HepG2 (cell line): Measurements from ENCODE around the gene GPR137.

ENCODE experiments used
- DPF2 ChIP-seq: sonication (generic); formaldehyde crosslinking; IDR thresholded peaks from 2 replicates; pipeline ENCODE4 v1.4.0; 2020; ENCODE audit warnings: mild to moderate bottlenecking, low read depth, missing genetic modification reagents, borderline replicate concordance
- EZH2 ChIP-seq: conservative IDR thresholded peaks from 2 replicates; pipeline ENCODE4 v1.6.1; 2012; ENCODE audit warnings: mild to moderate bottlenecking, low read depth, low read length, moderate library complexity
- MAFK ChIP-seq, 2 experiments: IDR thresholded peaks in 1 of 2; conservative IDR thresholded peaks in 1 of 2; 2 replicates each; pipeline ENCODE4 v1.6.1; 2011; ENCODE audit warnings: improper control_type of control experiment in 2 of 2, low read length in 2 of 2
- POLR2A ChIP-seq, 2 experiments: IDR thresholded peaks; 2 replicates each; pipeline ENCODE4 v1.6.1; 2011; ENCODE audit warnings: low read depth in 2 of 2, low read length in 2 of 2, mild to moderate bottlenecking in 1 of 2, moderate library complexity in 1 of 2; ENCODE audit not compliant: insufficient read depth in 1 of 2
- TF ChIP-seq, protein P1 (sequence below): sonication (generic); formaldehyde crosslinking; IDR thresholded peaks from 2 replicates; pipeline ENCODE4 v1.4.0; 2020; ENCODE audit warnings: missing genetic modification reagents
- TF ChIP-seq, protein P2 (sequence below): sonication (generic); formaldehyde crosslinking; IDR thresholded peaks from 2 replicates; pipeline ENCODE4 v1.5.0; 2020; ENCODE audit warnings: mild to moderate bottlenecking, missing genetic modification reagents, moderate library complexity
- TF ChIP-seq, protein P3 (sequence below): sonication (generic); formaldehyde crosslinking; IDR thresholded peaks from one replicate; pipeline ENCODE4 v1.5.1; 2020; ENCODE audit warnings: mild to moderate bottlenecking, missing genetic modification reagents; ENCODE audit errors: not compliant biosample characterization

DNA sequence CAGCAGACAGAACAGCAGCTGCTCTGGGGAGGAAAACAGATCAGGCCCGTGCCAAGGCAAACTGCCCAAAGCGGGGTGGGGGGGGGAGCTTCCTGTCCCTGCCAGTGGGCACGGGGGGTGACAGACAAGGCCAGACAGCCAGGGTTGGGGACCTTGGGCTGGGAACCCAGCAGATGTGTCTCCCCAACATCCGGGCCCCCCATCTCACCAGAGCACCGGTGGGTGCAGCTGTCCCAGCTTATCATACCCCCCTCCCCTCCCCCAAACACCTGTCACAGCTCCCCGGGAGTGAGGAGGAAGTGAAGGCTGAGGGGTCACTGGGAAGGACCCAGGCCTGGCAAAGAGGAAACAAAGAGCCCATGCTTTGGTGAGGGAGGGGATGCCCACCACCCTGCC, 40.2 kb upstream of the GPR137 start:
- no peak for TF ChIP-seq DPF2
- TF ChIP-seq, protein P1, sequence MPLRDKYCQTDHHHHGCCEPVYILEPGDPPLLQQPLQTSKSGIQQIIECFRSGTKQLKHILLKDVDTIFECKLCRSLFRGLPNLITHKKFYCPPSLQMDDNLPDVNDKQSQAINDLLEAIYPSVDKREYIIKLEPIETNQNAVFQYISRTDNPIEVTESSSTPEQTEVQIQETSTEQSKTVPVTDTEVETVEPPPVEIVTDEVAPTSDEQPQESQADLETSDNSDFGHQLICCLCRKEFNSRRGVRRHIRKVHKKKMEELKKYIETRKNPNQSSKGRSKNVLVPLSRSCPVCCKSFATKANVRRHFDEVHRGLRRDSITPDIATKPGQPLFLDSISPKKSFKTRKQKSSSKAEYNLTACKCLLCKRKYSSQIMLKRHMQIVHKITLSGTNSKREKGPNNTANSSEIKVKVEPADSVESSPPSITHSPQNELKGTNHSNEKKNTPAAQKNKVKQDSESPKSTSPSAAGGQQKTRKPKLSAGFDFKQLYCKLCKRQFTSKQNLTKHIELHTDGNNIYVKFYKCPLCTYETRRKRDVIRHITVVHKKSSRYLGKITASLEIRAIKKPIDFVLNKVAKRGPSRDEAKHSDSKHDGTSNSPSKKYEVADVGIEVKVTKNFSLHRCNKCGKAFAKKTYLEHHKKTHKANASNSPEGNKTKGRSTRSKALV (CRISPR knock-in tag): no peak
- TF ChIP-seq, protein P2, sequence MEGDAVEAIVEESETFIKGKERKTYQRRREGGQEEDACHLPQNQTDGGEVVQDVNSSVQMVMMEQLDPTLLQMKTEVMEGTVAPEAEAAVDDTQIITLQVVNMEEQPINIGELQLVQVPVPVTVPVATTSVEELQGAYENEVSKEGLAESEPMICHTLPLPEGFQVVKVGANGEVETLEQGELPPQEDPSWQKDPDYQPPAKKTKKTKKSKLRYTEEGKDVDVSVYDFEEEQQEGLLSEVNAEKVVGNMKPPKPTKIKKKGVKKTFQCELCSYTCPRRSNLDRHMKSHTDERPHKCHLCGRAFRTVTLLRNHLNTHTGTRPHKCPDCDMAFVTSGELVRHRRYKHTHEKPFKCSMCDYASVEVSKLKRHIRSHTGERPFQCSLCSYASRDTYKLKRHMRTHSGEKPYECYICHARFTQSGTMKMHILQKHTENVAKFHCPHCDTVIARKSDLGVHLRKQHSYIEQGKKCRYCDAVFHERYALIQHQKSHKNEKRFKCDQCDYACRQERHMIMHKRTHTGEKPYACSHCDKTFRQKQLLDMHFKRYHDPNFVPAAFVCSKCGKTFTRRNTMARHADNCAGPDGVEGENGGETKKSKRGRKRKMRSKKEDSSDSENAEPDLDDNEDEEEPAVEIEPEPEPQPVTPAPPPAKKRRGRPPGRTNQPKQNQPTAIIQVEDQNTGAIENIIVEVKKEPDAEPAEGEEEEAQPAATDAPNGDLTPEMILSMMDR: no peak
- TF ChIP-seq EZH2: no peak
- TF ChIP-seq MAFK (conservative IDR thresholded peaks at IDR 0.05 in 1 of 2, IDR thresholded peaks at IDR 0.05 in 1 of 2; ENCODE audit: low read length in 2 of 2): no peak
- no peak for TF ChIP-seq POLR2A (IDR thresholded peaks at IDR 0.05; ENCODE audit: insufficient read depth in 1 of 2, low read depth in 2 of 2, low read length in 2 of 2)
- TF ChIP-seq, protein P3, sequence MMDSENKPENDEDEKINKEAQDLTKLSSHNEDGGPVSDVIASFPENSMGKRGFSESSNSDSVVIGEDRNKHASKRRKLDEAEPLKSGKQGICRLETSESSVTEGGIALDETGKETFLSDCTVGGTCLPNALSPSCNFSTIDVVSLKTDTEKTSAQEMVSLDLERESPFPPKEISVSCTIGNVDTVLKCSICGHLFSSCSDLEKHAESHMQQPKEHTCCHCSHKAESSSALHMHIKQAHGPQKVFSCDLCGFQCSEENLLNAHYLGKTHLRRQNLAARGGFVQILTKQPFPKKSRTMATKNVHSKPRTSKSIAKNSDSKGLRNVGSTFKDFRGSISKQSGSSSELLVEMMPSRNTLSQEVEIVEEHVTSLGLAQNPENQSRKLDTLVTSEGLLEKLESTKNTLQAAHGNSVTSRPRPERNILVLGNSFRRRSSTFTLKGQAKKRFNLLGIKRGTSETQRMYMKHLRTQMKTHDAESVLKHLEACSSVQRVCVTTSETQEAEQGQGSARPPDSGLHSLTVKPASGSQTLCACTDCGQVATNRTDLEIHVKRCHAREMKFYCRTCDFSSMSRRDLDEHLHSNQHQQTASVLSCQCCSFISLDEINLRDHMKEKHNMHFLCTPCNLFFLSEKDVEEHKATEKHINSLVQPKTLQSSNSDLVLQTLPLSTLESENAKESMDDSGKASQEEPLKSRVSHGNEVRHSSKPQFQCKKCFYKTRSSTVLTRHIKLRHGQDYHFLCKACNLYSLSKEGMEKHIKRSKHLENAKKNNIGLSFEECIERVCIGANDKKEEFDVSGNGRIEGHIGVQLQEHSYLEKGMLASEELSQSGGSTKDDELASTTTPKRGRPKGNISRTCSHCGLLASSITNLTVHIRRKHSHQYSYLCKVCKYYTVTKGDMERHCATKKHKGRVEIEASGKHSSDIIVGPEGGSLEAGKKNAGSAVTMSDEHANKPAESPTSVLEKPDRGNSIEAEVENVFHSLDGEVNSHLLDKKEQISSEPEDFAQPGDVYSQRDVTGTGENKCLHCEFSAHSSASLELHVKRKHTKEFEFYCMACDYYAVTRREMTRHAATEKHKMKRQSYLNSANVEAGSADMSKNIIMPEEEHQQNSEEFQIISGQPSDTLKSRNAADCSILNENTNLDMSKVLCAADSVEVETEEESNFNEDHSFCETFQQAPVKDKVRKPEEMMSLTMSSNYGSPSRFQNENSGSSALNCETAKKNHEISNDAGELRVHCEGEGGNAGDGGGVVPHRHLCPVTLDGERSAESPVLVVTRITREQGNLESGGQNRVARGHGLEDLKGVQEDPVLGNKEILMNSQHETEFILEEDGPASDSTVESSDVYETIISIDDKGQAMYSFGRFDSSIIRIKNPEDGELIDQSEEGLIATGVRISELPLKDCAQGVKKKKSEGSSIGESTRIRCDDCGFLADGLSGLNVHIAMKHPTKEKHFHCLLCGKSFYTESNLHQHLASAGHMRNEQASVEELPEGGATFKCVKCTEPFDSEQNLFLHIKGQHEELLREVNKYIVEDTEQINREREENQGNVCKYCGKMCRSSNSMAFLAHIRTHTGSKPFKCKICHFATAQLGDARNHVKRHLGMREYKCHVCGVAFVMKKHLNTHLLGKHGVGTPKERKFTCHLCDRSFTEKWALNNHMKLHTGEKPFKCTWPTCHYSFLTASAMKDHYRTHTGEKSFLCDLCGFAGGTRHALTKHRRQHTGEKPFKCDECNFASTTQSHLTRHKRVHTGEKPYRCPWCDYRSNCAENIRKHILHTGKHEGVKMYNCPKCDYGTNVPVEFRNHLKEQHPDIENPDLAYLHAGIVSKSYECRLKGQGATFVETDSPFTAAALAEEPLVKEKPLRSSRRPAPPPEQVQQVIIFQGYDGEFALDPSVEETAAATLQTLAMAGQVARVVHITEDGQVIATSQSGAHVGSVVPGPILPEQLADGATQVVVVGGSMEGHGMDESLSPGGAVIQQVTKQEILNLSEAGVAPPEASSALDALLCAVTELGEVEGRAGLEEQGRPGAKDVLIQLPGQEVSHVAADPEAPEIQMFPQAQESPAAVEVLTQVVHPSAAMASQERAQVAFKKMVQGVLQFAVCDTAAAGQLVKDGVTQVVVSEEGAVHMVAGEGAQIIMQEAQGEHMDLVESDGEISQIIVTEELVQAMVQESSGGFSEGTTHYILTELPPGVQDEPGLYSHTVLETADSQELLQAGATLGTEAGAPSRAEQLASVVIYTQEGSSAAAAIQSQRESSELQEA (CRISPR knock-in tag): no peak
